Non-pigmented ciliary epithelial cell (primary cell): Measurements from ENCODE around the gene BUD23.
"Not testable (repeated sequence)": the region's sequence is repeated elsewhere in the genome, so short reads cannot be mapped to it uniquely, and the experiment has no call there.

Source experiments
- DNase-seq: peaks from one replicate; pipeline ENCODE4 v3.0.0-alpha.2; 2010; ENCODE audit warnings: low read depth

The BUD23 gene, protein sequence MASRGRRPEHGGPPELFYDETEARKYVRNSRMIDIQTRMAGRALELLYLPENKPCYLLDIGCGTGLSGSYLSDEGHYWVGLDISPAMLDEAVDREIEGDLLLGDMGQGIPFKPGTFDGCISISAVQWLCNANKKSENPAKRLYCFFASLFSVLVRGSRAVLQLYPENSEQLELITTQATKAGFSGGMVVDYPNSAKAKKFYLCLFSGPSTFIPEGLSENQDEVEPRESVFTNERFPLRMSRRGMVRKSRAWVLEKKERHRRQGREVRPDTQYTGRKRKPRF

GRCh38 chr7:73683056-73683787, at the start of gene BUD23, which contains the start of gene DNAJC30:
TSS of gene BUD23 (plus strand) at chr7:73683597. CDS start at chr7:73683626, 29 bp downstream.
TSS of gene DNAJC30 (minus strand) at chr7:73683453. CDS start at chr7:73683423, 30 bp downstream.
- peak; percentile 71 for DNase-seq

- DNase-seq: no peak
Measured at GRCh38 chr7:73633844-73634243, 49.6 kb upstream of the BUD23 start.

- no peak for DNase-seq
Measured at GRCh38 chr7:73635428-73636200, 47.8 kb upstream of the BUD23 start.

DNA sequence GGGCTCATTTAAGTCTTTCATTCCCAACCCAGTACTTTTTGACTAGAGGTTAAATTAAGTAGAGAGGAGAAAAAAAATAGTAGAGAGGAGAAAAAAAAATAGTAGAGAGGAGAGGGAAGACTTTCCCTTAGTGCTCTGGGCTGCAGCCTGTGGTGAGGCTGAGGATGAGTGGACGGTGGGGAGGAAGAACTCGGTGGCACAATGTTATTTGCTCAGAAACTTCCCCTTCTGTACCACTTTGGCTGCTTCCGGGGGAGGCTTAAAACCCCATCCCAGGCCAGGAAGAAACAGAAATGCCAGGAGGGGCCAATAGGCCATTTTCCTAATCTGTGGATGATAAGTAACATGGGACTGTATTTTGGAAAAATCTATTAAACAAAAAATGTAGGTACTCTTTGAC, 44.5 kb upstream of the BUD23 start:
- DNase-seq: no peak

- DNase-seq: no peak
Measured at GRCh38 chr7:73642834-73643233, 40.6 kb upstream of the BUD23 start.

GRCh38 chr7:73644688-73645286, 38.6 kb upstream of the BUD23 start:
- DNase-seq: no peak

DNA sequence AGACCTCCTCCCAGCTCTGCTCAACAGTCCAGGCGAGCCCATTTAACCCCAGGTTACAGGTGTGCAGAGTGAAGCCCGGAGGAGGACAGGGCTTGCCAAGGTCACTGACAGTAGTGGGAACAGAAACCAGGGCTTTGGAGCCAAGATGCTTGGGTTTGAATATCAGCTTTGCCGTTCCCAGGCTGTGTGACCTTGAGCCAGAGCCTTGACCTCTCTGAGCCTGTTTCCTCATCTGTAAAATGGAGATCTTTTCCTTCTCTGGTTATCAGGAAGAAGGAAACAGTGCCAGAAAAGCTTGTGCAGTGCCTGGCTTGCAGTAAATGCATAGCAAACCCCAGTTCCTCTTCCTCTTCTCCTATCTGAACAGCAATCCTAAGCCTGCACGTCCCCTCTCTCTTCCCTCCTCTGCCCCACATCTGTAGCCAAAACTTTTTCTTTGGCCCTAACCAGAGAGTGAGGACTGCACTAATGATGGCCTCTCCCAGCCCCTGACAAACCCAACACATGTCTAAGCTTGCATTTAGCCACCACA, 37.7 kb upstream of the BUD23 start:
- DNase-seq: no peak

DNA sequence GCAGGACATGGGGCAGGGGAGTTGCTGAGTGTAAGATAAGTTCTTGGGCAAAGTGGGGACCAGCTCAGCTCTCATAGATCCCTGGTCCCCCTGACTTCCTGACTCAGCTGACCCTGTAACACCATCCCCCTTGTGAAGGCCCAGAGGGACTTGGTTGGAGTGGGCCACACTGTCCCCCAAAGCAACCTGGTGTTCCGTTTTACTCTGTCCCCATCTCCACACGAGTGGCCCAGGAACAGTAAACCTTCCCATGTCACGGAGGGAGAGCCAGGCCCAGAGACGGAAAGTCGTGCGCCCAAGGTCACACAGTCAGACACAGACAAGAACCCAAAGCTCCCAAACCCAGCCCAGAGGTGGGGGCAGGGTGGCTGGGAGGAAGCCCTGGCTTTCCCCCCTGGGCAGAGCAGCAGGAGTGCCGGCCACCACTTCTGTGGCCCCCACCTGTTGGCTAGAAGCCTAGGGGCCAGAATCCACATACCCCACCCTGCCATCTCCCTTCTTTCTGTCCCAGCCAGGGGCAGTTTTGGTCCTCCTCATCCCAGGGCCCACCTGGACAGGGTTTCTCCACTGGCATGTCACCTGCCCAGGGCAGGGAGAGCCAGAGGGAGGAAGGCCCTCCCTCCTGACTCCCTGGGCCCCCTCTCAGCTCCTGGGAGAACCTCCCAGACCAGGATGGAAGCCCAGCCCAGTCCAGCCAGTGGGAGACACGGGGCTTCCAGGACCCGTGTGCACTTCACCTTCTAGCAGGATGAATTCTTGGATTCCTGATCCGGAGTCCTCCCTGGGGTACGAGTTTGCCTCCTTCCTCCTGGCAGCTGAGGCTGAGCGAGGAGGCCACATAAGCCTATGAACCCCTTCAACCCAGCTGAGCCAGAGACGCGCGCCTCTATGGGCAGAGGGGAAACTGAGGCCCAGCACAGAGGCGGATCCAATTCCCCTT, 36.3 kb upstream of the BUD23 start:
- no peak for DNase-seq

DNA sequence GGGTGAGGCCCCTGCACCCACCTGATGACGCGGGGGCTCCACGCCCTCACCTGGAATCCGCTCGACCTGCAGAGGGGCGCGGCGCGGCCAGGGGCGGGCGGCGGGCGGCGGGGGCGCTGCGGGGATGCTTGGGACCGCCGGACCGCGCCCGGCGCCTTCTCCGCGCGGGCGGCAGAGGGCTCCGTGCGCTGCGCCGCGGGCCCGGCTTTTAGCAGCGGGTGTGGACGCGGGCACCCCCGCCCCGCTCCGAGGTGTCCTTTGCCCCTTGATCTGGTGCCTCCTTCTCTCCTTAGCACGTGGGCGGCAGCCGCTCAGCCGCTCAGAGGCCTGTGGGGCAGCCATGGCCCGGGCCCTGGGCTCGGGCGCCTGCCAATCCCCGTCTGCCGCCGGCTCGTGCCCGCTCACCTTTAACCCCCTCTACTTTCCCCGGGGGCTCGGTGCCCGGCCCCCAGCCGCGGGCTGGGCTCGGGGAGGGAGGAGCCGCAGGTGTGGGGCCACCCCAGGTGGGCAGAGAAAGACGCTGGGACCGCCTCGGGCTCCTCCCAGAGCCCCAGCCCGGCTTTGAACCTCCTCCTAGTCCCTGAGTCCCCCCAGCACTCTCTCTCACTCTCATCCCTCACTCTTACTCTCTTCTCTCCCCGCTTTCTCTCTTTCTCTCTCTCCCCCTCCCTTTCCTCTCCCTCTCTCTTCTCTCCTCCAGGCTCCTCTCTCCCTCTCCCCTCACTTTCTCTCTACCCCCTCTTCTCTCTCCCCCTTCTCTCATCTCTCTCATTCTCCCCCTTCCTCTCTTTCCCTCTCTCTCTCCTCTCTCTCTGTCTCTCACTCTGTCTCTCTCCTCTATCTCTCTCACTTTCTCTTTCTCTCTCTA, 35.4 kb upstream of the BUD23 start:
- no peak for DNase-seq

DNA sequence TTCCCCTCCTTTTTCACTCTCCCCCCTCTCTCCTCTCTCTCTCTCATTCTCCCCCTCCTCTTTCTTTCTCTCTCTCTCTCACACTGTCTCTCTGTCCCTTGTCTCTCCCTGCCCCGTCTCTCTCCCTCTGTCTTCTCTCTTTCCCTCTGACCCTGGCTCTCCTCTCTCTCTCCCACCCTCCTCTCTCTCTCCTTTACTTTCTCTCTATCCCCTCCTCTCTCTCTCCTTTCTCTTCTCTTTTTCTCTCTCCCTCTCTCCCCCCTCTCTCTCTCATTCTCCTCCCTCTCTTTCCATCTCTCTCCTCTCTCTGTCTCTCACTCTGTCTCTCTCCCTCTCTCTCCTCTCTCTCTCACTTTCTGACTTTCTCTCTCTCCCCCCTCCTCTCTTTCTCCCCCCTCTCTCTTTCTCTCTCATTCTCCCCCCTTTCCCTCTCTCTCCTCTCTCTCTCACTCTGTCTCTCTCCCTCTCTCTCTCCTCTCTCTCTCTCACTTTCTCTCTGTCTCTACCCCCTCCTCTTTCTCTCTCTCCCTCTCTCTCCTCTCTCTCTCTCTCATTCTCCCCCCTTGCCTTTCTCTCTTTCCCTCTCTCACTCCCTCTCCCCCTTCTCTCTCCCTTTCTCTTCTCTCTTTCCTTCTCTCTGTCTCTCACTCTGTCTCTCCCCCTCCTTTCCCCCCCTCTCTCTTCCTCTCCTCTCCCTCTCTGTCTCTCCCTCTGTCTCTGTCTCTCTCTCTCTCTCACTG, 34.6 kb upstream of the BUD23 start:
- no peak for DNase-seq

- DNase-seq: no peak
Measured at GRCh38 chr7:73649576-73649975, 33.8 kb upstream of the BUD23 start.

DNA sequence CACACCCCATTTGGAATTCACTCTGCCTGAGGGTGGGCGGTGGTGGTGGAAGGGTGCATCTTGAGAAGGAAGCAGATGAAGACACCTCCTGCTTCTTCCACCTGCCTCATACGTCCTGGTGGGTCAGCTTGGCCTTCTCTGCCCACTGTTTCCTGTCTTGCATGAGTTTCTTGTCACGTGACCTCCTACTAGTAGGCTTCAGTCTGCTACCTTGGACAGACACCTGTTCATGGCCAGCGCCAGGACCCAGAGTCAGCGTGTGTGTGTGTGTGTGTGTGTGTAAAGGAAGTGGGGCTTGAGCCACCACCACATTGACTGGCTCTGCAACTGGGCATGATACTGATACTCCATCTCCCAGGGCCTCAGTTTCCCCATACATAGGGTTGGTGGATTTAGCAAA, 32.9 kb upstream of the BUD23 start:
- DNase-seq: no peak

- no peak for DNase-seq
Measured at GRCh38 chr7:73652541-73652949, 30.9 kb upstream of the BUD23 start.

- not testable (repeated sequence) for DNase-seq
Measured at GRCh38 chr7:73655309-73655708, 28.1 kb upstream of the BUD23 start.

DNA sequence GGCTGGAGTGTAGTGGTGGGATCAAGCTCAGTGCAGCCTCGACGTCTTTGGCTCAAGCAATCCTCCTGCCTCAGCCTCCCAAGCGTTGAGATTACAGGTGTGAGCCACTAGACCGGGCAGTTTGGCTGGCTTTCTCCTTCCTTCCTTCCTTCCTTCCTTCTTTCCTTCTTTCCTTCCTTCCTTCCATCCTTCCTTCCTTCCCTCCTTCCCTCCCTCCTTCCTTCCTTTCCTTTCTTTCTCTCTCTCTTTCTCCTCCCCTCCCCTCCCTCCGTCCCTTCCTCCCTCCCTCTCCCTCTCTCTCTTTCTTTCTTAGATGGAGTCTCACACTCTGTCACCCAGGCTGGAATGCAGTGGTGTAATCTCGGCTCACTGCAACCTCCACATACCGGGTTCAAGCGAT, 23.4 kb upstream of the BUD23 start:
- no peak for DNase-seq

DNA sequence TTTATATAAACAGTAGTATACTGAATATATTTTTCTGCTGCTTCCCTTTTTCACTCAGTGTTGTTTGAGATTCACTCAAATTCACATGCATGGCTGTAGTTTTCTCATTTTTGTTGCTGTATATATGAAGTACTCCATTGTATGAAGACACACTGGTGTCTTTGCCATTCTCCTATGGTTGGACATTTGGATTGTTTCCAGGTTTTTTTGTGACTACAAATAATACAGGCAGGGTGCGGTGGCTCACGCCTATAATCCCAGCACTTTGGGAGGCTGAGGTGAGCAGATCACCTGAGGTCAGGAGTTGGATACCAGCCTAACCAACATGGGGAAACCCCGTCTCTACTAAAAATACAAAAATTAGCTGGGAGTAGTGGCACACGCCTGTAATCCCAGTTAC, 22.8 kb upstream of the BUD23 start:
- DNase-seq: not testable (repeated sequence)

DNA sequence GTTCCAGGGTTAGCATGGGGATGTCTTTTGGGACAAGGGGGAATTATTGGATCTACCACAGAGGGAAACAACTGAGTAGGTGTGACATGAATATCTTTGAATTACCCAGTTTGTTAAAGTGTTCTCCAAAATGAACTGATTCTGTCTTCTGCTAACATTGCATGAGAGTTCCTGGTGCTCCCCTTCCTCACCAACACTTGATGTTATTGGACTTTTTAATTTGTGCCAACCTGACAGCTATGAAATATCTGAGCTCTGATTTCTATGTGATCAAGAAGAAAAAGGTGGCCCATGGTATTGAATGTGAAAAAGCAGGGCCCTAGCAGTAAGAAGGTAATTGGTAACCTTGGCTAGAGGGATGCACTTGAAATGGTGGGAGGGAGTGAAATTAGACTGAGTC, 20.4 kb upstream of the BUD23 start:
- no peak for DNase-seq

DNA sequence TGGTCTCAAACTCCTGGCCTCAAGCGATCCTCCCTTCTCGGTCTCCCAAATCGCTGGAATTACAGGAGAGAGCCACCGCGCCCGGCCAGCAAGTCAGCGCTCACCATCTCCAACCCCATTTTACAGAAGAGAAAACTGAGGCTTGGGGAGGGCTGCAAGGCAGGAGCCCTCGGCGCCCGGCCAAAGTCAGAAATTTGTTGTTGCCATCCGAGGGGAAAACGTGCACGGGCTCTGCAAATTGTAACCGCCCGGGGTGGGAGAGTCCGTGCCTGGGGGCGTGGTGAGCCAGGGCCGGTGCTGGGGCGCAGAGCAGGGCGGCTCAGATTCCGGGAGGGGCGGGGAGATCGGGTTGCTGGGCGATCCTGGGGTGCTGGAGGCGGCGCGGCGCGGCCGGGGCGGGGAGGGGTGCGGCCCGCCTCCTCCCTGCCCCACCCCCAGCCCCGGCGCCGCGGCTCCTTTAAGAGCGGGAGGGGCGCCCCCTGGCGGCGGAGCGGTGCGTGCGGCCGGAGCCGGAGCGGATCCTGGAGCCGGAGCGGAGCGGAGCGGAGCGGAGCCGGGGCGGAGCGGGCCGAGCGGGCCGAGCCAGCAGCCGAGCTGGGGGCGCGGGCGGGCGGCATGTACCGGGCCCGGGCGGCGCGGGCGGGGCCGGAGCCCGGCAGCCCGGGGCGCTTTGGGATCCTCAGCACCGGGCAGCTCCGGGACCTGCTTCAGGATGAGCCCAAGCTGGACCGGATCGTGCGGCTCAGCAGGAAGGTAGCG, 15.9 kb upstream of the BUD23 start, which contains the start of gene VPS37D:
TSS of gene VPS37D (plus strand) at position 488 of the 759 bp plus-strand sequence. CDS start at position 616, 128 bp downstream.
- peak; percentile 23 for DNase-seq
